Stimulated activated CD4-positive, alpha-beta T cell treated with anti-CD3 and anti-CD28 coated beads, Interleukin-1b, Interleukin-23, amount 100 ng/mL, for 48 hours (primary cell): Measurements from ENCODE around the gene CPLANE1.
"Not testable (repeated sequence)": the region's sequence is repeated elsewhere in the genome, so short reads cannot be mapped to it uniquely, and the experiment has no call there.

ENCODE experiments used
- DNase-seq: peaks from one replicate; pipeline ENCODE4 v3.0.0-alpha.2; 2020

Gene CPLANE1

DNA sequence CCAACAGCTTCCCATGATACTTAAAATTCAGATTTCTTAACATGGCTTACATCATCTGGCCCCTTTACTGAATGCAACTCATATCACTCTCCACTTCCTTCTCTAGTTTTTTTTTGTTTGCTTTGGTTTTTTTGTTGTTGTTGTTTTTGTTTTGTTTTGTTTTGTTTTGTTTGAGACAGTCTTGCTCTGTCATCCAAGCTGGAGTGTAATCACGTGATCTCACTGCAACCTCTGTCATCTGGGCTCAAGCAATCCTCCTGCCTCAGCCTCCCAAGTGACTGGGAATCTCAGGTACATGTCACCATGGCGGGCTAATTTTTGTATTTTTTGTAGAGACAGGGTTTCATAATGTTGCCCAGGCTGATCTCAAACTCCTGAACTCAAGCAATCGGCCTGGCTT lies 41.4 kb downstream of the CPLANE1 start:
- DNase-seq: no peak

GRCh38 chr5:37206736-37207135 lies 42.4 kb downstream of the CPLANE1 start:
- no peak for DNase-seq

DNA sequence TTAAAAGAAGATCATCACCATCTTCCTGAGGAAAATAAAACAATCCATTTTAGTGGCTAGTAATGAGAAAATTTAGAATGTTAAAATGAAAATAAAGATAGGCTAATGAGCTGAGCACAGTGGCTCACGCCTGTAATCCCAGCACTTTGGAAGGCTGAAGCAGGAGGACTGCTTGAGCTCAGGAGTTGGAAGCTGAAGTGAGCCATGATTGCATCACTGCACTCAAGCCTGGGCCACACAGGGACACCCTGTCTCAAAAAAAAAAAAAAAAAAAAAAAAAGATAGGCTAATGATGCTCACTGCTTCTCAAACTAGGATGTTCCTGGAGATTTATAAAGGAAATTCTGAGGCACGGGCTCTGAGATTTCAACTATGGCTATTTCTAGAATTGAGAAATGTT lies 50.3 kb downstream of the CPLANE1 start:
- no peak for DNase-seq

GRCh38 chr5:37198061-37198460 lies 51.1 kb downstream of the CPLANE1 start:
- DNase-seq: no peak

DNA sequence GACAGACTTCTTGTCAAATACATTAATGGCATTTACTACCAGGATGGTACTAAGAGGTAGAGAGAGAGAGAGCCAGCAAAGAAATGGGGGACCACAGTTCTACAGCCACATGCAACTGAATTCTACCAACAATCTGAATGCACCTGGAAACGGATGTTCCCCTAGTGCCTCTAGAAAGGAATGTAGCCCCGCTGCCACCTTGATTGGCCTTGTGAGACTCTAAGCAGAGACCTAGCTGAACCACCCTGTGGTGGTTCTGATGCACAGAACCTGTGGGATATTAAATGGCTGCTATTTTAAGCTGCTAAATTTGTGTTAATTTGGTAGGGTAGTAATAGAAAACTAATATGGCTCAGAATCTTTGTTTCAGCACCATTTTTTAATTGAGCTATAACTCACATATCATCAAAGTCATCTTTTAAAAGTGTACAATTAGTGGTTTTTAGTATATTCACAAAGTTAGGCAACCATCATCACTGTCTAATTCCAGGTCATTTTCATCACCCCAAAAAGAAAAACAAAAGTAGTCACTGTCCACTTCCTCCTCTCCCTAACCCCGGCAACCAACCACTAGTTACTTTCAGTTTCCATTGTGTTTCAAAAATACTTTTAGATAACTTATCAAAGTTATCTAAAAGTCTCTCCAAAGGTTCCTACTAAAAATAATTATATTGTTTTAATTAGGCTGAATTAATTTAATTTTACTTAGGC lies 51.7 kb downstream of the CPLANE1 start:
- no peak for DNase-seq

- DNase-seq: no peak
Observed at GRCh38 chr5:37190592-37190991, 58.6 kb downstream of the CPLANE1 start.

- no peak for DNase-seq
Observed at GRCh38 chr5:37189355-37189754, 59.8 kb downstream of the CPLANE1 start.

- no peak for DNase-seq
Observed at GRCh38 chr5:37187465-37187977, 61.7 kb downstream of the CPLANE1 start.

DNA sequence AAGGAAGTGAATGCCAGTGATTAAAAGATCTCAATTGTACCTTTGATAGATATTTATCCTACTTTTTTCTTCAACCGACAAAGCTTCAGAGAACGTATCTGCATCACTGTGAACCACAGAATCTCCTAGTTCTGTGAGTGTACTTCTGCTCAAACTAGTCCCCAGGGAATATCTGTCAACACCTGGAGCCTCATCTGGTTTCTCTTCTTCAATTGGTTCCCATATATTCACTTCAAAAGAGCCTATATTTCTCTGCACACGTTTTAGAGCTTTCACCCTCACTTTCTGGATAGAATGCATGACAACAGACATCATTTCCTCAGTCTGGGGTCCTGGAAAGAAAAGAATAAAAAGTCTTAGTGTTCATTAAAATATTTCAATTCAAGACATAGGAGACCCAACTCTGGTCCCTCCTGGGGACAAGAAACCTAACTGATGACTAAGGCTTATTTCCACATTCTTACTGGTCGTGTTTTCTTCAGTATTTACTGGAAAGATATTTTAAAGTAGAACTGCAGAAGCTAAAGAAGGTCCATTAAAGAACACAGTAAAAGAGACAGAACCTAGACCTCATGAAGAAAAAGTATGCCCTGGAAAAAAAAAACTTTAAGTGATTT lies 64.3 kb downstream of the CPLANE1 start:
- DNase-seq: no peak

DNA sequence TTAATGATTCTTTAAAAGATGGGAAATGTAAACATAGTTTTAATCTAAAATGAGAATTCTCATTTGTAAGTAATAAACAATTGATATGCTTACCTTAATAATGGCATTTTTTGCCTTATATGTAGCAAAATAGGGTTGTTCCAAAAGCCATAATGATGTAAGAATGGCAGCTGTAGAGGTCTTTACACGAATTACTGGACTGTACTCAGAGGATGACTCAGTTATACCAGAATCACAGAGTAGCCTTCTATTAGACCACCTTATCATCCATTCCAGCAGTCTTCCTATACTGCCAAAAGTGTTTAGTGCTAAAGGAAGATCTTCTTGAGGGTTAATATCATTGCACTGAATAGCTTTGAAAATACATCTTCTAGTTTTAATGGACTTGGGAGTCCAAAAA lies 66.5 kb downstream of the CPLANE1 start:
- no peak for DNase-seq

GRCh38 chr5:37174928-37175327 lies 74.2 kb downstream of the CPLANE1 start:
- DNase-seq: no peak

DNA sequence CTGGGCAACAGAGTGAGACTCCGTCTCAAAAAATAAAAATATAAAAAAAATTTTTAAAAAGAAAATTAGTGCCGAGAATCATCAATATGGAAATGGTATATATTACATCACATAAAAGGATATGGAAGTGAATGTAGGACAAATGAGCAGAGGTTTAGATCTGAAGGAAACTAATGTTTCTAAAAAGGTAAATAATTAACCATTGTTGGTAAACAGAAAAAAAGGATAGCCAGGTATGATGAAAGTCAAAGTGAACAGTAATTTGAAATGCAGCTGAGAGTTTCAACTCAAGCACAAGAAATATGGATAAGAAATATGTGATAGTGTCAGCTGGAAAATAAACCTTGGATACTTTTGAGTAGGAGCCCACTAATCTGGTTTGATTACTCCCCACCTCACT lies 76.2 kb downstream of the CPLANE1 start:
- DNase-seq: no peak

- DNase-seq: no peak
Observed at GRCh38 chr5:37170856-37171255, 78.3 kb downstream of the CPLANE1 start.

GRCh38 chr5:37166197-37166596 lies 83.0 kb downstream of the CPLANE1 start:
- no peak for DNase-seq

GRCh38 chr5:37165761-37166160 lies 83.4 kb downstream of the CPLANE1 start:
- no peak for DNase-seq

GRCh38 chr5:37153661-37154060 lies 95.5 kb downstream of the CPLANE1 start:
- DNase-seq: no peak

GRCh38 chr5:37146896-37147295 lies 102.3 kb downstream of the CPLANE1 start:
- no peak for DNase-seq

DNA sequence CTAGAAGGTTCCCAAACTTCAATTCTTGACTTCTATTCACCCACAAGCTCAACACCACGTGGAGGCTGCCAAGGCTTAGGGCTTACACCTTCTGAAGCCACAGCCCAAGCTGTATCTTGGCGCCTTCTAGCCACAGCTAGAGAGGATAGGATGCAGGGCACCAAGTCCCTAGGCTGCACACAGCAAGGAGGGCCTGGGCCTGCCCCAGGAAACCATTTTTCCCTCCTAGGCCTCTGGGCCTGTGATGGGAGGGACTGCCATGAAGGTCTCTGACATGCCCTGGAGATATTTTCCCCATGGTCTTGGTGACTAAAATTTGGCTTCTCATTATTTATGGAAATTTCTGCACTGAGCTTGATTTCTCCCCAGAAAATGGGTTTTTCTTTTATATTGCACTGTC lies 112.5 kb downstream of the CPLANE1 start:
- no peak for DNase-seq

DNA sequence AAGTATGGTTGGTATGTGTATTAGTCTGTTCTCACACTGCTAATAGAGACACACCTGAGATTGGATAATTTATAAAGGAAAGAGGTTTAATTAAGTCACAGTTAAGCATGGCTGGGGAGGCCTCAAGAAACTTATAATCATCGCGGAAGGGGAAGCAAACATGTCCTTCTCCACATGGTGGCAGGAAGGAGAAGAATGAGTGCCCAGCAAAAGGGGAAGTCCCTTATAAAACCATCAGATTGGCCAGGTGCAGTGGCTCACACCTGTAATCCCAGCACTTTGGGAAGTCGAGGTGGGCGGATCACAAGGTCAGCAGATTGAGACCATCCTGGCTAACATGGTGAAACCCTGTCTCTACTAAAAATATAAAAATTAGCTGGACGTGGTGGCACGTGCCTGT lies 113.9 kb downstream of the CPLANE1 start:
- DNase-seq: not testable (repeated sequence)

GRCh38 chr5:37133939-37134338 lies 115.2 kb downstream of the CPLANE1 start:
- no peak for DNase-seq

DNA sequence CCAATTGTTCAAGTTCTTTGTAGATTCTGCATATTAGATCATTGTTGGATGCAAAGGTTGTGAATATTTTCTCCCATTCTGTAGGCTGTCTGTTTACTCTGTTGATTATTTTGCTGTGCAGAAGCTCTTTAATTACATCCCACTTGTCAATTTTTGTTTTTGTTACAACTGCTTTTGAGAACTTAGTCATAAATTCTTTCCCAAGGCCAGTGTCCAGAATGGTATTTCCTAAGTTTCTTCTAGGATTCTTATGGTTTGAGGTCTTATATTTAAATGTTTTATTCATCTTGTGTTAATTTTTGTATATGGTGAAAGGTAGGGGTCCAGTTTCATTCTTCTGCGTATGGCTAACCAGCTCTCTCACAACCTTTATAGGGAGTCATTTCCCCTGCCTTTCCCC lies 116.5 kb downstream of the CPLANE1 start:
- DNase-seq: no peak

GRCh38 chr5:37121465-37121864 lies 127.7 kb downstream of the CPLANE1 start:
- no peak for DNase-seq

- DNase-seq: no peak
Observed at GRCh38 chr5:37121027-37121426, 128.1 kb downstream of the CPLANE1 start.

- no peak for DNase-seq
Observed at GRCh38 chr5:37120270-37120669, 128.9 kb downstream of the CPLANE1 start.

- no peak for DNase-seq
Observed at GRCh38 chr5:37116359-37116758, 132.8 kb downstream of the CPLANE1 start.
